SH-SY5Y (cell line): ENCODE measurements around the gene ABCA2.

Experiments
- GATA2 ChIP-seq: IDR thresholded peaks from 2 replicates; pipeline ENCODE4 v1.6.1; 2011; ENCODE audit warnings: mild to moderate bottlenecking, low read depth, low read length
- GATA3 ChIP-seq: IDR thresholded peaks from 2 replicates; pipeline ENCODE4 v1.6.1; 2011; ENCODE audit warnings: low read depth, mild to moderate bottlenecking, low read length, moderate library complexity

Gene ABCA2

GRCh38 chr9:136960212-136960937 is 67.7 kb downstream of the ABCA2 start:
- TF ChIP-seq GATA3, result no peak
- TF ChIP-seq GATA2, result no peak

- TF ChIP-seq GATA3 (no peak), GATA2 (no peak)
Measured at GRCh38 chr9:136958898-136959850, 68.9 kb downstream of the ABCA2 start.

- no peak for TF ChIP-seq GATA2
- no peak for TF ChIP-seq GATA3
Measured at GRCh38 chr9:136958473-136958872, 69.6 kb downstream of the ABCA2 start.

- TF ChIP-seq GATA2 (no peak), GATA3 (no peak)
Measured at GRCh38 chr9:136957901-136958300, 70.1 kb downstream of the ABCA2 start.

GRCh38 chr9:136957461-136957860 is 70.6 kb downstream of the ABCA2 start:
- TF ChIP-seq GATA3 (no peak), GATA2 (no peak)
